DND-41 (cell line): ENCODE data around the gene ACTL10.

Source experiments
- EZH2 ChIP-seq: IDR thresholded peaks from 3 replicates; pipeline ENCODE4 v1.6.1; 2012; ENCODE audit warnings: borderline replicate concordance, low read depth, mild to moderate bottlenecking, moderate library complexity, low read length, inconsistent platforms; ENCODE audit not compliant: severe bottlenecking
- TF ChIP-seq, protein P1 (sequence below): IDR thresholded peaks from 2 replicates; pipeline ENCODE4 v1.5.1; 2012; ENCODE audit warnings: borderline replicate concordance, low read length, moderate library complexity, mild to moderate bottlenecking; ENCODE audit not compliant: poor library complexity, severe bottlenecking; ENCODE audit errors: extremely low read depth

DNA sequence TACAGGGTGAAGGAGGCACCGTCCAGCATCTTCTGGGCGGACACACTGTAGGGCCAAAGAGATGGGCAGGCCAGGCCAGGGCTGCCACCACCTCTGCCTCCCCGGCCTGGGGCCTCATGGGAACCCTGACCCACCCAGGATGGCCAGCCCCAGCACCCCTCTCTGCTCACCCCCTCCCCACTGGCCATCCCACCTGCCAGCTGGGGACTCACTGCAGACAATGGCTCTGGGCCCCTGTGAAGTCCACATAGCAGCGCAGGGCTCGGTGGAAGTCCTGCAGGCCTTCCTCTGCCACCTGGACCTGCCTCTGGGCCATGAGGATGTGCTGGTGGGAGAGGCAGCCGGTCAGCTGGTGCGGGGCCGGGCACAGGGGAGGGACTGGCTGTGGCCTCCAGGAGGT is 8.2 kb upstream of the ACTL10 start:
- TF ChIP-seq, protein P1, sequence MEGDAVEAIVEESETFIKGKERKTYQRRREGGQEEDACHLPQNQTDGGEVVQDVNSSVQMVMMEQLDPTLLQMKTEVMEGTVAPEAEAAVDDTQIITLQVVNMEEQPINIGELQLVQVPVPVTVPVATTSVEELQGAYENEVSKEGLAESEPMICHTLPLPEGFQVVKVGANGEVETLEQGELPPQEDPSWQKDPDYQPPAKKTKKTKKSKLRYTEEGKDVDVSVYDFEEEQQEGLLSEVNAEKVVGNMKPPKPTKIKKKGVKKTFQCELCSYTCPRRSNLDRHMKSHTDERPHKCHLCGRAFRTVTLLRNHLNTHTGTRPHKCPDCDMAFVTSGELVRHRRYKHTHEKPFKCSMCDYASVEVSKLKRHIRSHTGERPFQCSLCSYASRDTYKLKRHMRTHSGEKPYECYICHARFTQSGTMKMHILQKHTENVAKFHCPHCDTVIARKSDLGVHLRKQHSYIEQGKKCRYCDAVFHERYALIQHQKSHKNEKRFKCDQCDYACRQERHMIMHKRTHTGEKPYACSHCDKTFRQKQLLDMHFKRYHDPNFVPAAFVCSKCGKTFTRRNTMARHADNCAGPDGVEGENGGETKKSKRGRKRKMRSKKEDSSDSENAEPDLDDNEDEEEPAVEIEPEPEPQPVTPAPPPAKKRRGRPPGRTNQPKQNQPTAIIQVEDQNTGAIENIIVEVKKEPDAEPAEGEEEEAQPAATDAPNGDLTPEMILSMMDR = no peak
- TF ChIP-seq EZH2 = no peak
